HUDEP-2 (cell line): ENCODE results near the gene BATF3.
"Not testable (repeated sequence)": the region's sequence is repeated elsewhere in the genome, so short reads cannot be mapped to it uniquely, and the experiment has no call there.

ENCODE experiments used
- DNase-seq, 76 experiments: peaks; one replicate each; lab custom pipeline; 2025; ENCODE audit not compliant: unreplicated experiment in 76 of 76; lab: John Stamatoyannopoulos, UW

Gene BATF3

DNA sequence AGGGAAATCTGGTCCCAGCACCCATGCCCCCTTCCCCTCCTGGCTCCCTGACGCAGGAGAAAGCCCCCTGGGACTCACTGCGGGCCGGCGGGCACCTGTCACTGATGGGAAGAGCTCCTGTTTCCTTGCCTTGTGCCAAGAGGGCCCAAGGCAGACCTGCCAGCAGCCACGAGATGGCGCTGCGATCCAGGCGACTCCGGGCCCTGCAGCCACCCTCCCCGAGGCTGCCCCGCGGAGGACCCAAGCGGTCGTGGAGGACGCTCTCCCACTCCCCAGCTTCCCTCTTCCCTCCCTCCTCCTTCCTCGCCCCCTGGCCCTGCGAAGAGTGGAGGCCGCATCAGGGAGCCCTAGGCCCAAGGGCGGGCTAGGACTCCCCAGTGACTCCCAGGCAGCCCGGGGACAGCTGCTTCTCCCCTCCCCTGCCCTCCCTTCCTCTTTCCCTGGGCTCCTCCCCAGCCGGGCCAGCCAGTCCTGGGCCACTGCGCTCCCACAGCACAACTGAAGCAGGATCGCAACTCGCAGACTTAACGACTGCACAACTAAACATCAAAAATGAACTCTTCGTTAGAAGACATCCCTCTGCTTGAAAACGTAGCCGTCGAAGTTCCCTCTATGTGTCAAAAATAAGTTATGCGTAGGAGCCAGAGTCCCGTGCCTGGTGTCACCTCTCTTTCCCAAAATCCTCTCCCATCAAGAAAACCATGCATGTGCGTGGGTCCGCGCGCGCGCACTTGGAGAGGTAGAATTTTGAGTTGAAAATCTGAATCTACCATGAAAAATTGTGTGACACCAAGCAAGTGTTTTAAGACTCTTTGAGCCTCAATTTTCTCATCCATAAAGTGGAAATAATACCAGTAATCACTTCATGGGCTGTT, 34.2 kb downstream of the BATF3 start:
- peak in 63 of 76 experiments; percentile 5 to 76 (median 45) for DNase-seq

DNA sequence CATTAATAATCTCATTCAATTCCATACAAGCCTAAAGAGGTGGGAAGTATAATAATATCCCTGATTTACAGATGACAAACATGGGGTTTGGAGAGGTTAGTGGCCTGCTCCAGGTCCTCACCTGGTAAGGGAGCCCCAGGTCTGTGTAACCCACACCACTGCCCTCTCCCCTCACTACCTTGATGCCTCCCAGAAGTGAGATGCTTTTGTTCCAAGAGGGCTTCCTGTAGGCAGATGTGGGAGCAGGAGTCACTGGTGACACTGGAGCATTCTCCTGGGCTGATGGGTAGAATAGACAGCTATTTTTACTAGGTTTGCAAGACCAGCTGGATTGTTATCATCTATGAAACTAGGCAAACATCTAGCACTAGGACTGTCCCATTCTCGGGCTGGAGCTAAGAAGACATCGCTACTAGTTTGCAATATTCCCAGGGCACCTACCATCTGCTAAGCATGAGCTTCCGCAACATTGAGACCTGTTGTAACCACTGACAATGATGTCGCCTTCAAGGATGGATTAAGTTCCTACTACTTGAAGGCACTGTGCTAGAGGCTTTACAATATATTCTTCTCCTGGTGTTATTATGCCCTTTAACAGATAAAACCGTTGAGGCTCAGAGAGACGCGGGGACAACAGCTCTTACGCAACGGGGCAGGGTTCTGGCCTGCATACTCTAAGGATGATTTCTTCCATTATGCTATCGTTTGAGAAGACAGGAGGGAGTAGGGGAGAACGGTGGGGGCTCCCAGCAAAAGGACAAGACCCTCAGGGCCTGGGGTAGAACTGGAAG, 35.0 kb downstream of the BATF3 start:
- DNase-seq: no peak

DNA sequence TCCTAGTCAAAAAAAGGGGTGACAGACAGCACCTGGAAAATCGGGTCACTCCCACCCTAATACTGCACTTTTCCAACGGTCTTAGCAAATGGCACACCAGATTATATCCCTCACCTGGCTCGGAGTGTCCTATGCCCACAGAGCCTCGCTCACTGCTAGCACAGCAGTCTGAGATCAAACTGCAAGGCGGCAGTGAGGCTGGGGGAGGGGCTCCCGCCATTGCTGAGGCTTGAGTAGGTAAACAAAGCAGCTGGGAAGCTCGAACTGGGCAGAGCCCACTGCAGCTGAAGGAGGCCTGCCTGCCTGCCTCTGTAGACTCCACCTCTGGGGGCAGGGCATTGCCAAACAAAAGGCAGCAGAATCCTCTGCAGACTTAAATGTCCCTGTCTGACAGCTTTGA, 41.4 kb downstream of the BATF3 start:
- not testable (repeated sequence) for DNase-seq

DNA sequence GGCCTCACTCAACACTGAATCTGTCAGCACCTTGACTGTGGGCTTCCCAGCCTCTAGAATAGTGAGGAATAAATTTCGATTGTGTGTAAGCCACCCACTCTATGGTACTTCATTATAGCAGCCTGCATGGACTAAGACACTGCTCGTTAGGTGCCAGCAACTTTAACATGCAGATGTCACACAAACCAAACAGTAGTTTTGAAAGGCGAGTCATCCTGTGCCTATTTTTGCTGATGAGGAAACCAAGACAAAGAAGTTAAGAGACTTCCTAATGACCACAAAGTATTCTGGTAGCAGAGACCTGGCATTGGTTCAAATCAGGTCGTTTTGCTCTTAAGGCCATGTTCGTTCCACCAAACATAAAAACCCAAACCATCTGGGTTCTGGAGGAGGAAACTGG, 42.9 kb downstream of the BATF3 start:
- no peak for DNase-seq

DNA sequence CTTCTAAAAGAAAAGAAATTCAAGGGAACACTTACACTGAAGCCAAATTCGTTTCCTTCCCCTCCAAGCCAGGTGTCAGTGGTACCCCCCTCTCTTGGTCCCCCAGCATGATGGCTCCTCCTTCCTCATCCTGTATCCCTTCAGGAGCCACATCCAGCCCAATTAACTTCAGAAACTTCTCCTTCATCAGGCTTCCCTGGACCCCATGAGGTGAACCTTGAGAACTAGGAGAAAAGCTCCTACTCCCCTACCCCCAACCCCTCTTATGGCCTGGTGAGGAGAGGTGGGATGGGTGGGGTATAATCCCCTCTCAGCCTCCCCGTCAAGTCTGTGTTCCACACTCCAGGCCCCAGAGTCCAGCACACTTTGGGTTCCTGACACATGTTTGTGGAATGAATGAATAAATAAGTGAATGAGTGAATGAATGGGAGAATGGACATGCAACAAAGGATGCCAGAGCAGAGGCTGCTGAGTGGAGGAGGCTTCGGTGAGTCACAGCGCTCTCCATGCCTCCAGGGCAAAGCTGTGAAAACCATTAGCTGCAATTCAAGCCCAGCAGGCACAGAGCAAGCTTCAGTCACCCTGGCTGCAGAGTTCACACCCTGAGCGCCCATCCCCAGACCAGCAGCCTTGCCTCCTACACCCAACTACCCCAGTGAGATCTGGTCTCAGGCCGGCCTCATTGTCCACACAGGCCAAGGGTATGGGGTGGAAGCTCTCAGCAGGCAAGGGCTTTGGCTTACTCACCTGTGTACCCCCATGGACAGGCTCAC, 43.8 kb downstream of the BATF3 start:
- no peak for DNase-seq

DNA sequence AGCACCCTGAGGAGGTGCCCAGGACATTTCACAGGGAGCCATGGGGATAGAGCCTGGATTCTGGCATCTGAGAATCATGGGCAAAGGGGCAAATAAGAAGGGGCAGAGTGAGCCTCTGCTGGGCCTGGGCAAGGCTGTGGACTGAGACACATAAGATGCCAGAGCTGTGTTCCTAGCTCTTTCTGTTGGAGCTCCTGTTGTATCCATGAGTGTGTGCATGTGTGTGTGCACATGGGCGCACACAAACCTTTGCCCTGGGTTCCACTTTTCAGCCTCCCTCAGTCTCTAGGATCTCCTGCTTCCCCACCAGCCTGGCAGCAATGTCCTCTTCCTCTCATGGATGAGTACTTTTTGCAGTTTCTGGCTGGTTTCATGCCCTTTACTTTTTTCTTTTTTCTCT, 47.0 kb downstream of the BATF3 start:
- DNase-seq: no peak

DNA sequence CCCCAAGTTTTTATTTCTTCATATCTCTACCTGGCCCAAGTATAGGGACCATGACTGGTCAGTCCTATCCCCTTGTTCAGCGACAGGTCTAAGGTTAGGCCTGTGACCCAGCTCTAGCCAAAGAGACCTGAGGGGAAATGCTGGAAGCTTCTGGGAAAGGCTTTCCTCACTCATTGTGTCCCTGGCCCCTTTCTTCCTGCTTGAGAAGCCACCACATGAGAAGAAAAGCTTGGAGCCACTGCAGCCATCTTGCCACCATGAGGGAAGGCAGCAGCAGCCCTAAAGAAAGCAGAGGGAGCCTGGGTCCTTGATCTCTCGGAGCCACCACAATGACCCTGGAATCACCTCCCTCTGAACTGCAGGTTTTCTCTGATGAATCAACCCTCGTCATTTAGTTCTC, 47.7 kb downstream of the BATF3 start:
- DNase-seq: no peak

DNA sequence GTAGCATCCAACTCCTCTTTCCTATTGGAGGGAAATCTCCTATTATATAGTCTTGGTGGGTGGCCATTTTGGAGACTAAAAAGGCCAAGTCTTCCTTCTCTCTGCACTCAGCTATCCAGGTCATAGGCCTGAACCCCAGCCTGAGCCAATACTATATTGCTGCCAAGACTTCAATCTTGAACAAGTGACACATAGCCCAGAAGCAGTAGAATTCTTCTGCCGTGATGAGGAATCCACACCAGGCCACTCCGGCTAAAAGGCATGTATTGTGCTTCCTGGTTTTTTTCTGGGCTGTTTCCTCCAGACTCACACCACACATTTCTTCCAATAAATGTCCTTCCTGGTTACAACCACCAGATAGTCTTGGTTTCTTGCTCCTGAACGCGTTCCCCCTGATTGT, 48.1 kb downstream of the BATF3 start:
- DNase-seq: no peak

DNA sequence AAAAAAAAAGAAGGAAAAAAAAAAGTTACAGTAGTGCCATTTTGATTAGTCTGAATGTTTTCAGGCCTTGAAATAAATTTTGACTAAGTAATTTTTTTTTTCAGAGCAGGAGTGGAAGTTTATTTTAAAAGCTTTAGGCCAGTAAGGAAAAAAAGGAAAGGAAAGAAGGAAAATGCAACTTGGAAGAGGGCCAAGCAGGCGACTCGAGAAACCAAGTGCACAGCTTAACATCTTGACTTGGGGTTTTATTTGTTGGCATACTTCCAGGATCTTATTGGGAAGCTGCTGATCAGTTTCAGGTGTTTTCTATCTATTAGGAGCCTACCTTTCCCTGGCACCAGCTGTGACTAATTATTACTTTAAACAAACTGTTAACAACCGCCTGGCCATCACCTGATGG, 49.4 kb downstream of the BATF3 start:
- DNase-seq: no peak

DNA sequence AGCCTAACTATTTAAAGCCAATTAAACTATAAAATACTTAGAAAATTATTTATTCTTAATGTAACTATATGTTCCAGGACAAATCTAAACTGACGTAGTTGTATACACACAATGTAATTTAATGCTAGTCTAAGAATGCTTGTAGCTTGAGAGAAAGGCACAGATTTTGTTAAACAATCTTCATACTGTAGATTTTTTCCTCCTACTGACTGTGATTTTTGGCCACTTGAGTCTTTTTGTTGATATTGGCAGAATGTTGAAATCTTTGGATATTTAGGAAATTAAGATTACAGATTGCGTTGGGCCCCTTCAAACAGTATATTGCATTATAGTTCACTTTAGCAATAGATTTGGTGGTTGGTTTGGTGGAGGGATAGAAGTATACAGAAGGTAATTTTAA, 50.6 kb downstream of the BATF3 start:
- no peak for DNase-seq

DNA sequence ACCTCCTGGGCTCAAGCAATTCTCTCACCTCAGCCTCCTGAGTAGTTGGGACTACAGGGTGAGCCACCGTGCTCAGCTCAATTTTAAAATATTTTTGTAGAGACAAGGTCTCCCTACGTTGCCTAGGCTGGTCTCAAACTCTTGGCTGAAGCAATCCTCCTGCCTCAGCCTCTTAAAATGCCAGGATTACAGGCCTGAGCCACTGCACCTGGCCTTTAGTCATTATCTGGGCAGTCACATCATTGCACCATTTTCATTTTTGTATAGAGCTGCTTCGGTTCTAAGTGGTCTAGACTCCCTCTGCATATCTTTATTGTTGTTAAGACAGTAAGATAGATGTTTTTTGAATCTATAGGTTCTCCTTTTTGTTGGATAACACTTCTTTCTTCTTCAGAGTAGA, 51.2 kb downstream of the BATF3 start:
- DNase-seq: no peak

DNA sequence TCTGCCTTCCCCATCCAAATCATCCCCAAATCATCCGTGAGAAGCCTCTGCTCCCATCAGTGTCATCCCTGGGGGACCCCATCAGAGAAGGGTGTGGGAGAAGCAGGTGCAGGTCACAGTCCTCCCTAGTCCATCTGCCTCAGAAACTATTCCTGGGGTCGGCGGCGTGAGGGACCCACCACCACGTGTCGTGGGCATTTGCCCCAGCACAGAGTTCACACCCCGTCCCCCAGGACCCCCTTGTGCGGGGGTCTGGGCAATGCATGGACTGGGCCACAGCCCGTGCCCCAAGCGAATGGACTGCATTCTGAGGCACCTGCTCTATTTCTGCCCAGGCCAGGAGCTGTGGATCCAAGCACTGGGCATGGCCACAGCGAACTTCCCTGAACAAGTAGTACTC, 52.6 kb downstream of the BATF3 start:
- no peak for DNase-seq

DNA sequence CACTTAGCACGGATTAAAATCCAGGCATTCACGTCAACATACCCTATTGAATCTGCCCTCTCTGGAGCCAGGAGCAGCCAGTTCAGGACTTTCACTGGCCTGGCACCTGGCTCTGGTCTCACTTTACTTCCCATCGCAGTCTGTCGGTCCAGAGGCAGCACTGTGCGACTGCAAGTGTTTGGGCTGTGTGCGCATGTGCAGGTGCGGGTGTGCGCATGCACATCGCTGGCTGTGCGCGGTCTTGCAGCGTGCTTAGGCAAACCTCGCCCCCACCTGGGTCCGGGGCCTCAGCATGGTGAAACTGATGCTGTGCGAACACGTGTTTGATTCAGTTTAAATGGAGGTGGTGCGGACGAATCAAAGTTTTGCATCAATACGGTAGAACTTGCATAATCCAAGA, 53.1 kb downstream of the BATF3 start:
- no peak for DNase-seq

DNA sequence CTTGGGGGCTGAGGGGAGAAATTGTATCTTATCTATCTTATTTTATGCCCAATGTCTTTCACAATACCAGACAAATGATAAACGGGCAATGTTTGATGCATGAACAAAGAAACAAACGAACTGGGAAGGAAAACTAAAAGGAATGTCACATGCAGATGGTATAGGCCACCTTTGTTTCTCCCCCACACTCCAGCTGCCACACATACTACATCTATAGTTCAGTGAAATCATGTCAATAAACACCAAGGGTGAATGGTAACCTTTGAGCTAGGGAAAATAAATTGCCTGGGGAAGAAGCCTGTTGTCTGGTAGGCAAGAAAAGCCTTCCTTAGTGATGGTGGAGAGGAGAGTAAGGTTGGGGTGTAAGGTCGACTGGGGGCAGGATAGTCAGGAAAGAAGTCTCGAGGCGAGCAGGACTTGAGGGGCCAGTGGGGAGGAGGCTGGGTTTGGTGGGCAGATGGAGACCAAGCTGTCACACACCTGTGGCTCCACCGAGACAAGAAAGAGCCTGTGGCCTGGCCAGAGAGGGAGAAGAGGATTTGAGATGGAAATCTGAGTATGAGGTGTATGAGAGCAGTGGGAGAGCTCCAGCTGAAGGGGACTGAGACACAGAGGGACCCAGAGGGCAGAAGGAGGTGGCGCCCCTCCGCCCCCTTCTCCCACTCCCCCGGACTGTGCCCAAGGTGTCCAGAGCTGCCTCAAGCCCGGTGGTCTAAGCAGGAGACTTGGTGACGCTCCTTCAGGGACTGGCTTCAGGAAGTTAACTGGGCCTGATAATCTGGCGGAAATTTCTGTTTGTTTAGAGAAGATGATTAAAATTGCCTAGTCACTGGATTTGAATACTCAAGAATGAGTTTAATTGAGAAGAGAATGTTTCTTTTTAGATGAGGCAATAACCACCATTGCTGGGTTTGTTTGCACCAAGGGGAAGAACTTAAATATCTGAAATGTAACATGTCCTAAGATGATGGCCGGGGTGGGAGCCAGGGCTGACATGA, 53.8 kb downstream of the BATF3 start:
- DNase-seq: no peak

DNA sequence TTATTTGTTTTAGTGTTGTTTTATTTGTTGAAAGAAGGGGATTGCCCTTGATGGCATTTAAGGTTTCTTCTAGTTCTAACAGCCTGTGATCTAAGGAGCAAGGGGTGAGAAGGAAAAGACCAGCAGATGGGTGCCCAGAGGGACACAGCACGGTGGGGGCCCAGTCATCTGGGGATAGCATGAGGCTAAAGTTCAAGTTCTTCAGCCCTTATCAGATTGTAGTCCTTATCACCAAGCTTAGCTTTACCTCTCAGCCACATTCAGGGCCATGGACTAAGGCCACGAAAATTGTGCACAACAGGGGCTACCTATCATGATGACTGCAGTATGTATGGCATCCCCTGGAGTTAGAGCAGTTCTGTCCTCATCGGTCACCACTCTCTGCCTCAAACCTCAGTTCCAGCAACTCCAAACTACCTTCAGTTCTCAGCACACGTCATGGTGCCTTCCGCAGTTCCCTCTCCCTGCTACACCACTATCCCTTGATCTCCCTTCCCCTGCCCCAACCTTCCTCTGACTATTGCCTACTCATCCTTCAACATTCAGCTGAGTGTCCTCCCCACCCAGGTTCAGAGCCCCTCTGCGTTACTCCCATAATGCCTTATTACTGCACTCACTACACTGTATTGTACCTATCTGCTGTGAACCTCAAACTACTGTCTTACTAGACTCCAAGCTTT, 54.6 kb downstream of the BATF3 start:
- no peak for DNase-seq

DNA sequence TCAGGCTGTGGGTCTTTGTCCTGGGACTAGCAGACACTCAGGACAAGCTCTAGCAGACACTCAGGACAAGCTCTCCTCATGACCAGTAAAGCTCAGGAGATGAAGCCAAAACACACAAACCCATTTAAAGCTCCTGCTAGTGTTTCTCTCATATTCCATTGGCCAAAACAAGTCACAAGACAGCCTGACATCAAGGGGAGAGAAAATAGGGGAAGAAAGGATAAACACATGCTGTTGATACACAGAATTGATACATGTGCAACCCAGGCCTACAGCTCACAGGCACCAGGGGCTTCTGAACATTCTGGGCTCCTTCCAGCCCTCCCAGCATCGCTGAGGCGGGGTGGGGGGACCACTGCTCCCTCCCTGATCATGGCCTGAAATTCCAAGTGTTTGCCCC, 55.8 kb downstream of the BATF3 start:
- DNase-seq: no peak

DNA sequence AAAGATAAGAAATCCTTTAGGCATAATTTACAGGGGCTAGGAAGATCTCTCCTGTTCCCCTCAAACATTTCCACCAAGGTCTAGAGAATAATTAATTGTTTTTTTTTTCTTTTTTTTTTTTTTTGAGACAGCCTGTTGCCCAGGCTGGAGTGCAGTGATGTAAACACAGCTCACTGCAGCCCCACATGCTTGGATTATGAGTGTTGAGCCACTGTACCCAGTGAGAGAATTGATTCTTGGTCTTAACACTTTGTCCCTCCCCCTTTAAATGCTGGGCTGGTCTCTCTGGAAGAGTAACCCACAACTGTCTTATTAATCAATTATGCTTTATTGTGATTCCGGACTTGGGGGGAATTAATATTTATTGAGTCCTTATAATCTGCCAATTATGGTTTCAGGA, 57.7 kb downstream of the BATF3 start:
- no peak for DNase-seq

DNA sequence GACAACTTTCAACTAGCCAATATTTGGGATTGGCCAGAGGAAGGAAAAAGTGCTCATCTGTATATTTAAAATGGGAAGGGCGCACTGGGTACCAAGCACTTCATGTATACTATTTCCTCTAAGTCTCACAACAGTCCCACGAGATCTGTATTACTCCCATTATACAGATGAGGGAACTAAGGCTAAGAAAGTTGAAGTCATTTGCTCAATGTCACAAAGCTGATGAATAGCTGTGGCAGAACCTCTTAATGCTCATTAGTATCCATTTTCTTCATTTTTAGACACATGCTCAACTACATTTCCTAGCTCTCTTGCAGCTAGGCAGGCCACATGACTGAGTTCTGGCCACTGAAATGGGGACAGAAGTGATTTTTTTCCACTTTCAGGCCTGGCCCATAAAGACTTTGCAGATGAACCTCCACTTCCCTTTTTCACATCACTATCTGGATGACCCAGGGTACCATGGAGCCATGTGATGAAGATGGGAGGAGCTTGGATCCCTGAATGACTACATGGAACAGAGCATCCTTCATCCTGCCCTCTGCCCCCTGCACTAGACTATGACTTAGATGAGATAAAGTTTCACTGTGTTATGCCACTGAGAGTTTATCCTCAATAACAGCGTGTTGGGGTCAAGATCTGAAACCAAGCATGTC, 59.3 kb downstream of the BATF3 start:
- DNase-seq: no peak

DNA sequence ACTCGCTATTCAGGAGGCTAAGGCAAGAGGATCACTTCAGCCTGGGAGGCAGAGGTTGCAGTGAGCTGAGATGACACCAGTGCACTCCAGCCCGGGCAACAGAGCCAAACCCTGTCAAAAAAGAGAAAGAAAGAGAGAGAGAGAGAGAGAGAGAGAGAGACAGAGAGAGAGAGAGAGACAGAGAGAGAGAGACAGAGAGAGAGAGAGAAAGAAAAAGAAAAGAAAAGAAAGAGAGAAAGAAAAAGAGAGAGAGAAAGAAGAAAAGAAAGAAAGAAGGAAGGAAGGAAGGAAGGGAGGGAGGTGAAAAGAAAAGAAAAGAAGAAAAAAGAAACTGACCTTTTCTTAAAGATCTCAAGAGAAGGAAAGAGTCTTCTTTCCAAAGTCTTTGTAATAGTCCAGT, 60.1 kb downstream of the BATF3 start:
- DNase-seq: not testable (repeated sequence)
